B cell (primary cell): ENCODE measurements around the gene SLC23A2. TPM values are rescaled to one million over a fixed set of nuclear protein-coding genes. Genes with fewer than 3 reads are reported as not detected.

Source experiments
- ATAC-seq: fragments of 200-7000 bp; cut with Tn5 transposase; one replicate; pipeline ENCODE4 v1.10.0; 2021; ENCODE audit warnings: low read depth, mild to moderate bottlenecking, moderate number of reproducible peaks, moderate library complexity
- CTCF ChIA-PET: fragments of 350-600 bp; sonication (Branson Sonifier 250); formaldehyde crosslinking; loops from one replicate; lab custom pipeline; 2021; ENCODE audit warnings: antibody characterized with exemption, inconsistent platforms; lab: Charles Lee
- POLR2A ChIA-PET: fragments of 350-600 bp; sonication (Branson Sonifier 250); formaldehyde crosslinking; loops from one replicate; lab custom pipeline; 2021; ENCODE audit warnings: antibody characterized with exemption; lab: Charles Lee
- DNase-seq: peaks from one replicate; pipeline ENCODE4 v3.0.0; 2013
- H2AFZ ChIP-seq: 2 replicates; pipeline ENCODE4 v1.6.1; 2012; ENCODE audit warnings: mild to moderate bottlenecking, low read depth, low read length; ENCODE audit not compliant: insufficient read depth, poor library complexity, severe bottlenecking
- H3K27ac ChIP-seq, 2 donors: 1 replicate in 1 of 2; 2 replicates in 1 of 2; pipeline ENCODE4 v1.5.1; 2012 to 2013; ENCODE audit warnings: low read length in 2 of 2, mild to moderate bottlenecking in 2 of 2, moderate library complexity in 1 of 2
- H3K27me3 ChIP-seq, 4 experiments: fragments of 200-600 bp in 1 of 4; sonication (generic) in 1 of 4; replicated peaks in 1 of 4; 1 replicate in 2 of 4; 2 replicates in 2 of 4; pipeline versions ENCODE4 v1.6.1 to v1.7.0; 2013 to 2016; ENCODE audit warnings: low read length in 3 of 4, mild to moderate bottlenecking in 2 of 4, mixed read lengths in 1 of 4, moderate library complexity in 1 of 4; ENCODE audit not compliant: insufficient read depth in 4 of 4, control insufficient read depth in 3 of 4; ENCODE audit errors: control extremely low read depth in 1 of 4
- H3K36me3 ChIP-seq, 2 experiments: replicated peaks in 1 of 2; 1 replicate in 1 of 2; 2 replicates in 1 of 2; pipeline versions ENCODE4 v1.6.1 to v1.7.1; 2013; ENCODE audit warnings: low read length in 1 of 2; ENCODE audit not compliant: insufficient read depth in 2 of 2, control insufficient read depth in 1 of 2; ENCODE audit errors: control extremely low read depth in 1 of 2, extremely low read depth in 1 of 2
- H3K4me1 ChIP-seq, 2 donors: fragments of 200-600 bp in 1 of 2; sonication (generic) in 1 of 2; 1 replicate in 1 of 2; 2 replicates in 1 of 2; pipeline versions ENCODE4 v1.5.1 to v1.6.1; 2013 to 2017; ENCODE audit warnings: low read length in 2 of 2; ENCODE audit not compliant: control insufficient read depth in 2 of 2, insufficient read depth in 2 of 2
- H3K4me2 ChIP-seq: replicated peaks from 2 replicates; pipeline ENCODE3; 2012; ENCODE audit warnings: mild to moderate bottlenecking, low read depth, low read length; ENCODE audit not compliant: poor library complexity, severe bottlenecking
- H3K4me3 ChIP-seq, 5 experiments: fragments of 200-600 bp in 1 of 5; sonication (generic) in 1 of 5; 1 replicate in 3 of 5; 2 replicates in 2 of 5; pipeline versions ENCODE4 v1.5.1 to v1.7.0; 2011 to 2016; ENCODE audit warnings: low read length in 4 of 5, mild to moderate bottlenecking in 4 of 5, low read depth in 2 of 5, control low read depth in 1 of 5, moderate library complexity in 1 of 5; ENCODE audit not compliant: insufficient read depth in 1 of 5; ENCODE audit errors: control extremely low read depth in 1 of 5, extremely low read depth in 1 of 5
- H3K79me2 ChIP-seq: fragments of 200-600 bp; sonication (generic); one replicate; pipeline ENCODE4 v1.6.0; 2016; ENCODE audit warnings: low read length; ENCODE audit not compliant: control insufficient read depth, insufficient read depth
- H3K9ac ChIP-seq: fragments of 200-600 bp; sonication (generic); 2 replicates; pipeline ENCODE4 v1.6.1; 2017; ENCODE audit warnings: mild to moderate bottlenecking, low read length, moderate library complexity
- H3K9me3 ChIP-seq, 3 donors: one replicate each; pipeline versions ENCODE4 v1.6.1 to v1.7.1; 2013; ENCODE audit warnings: low read length in 2 of 3; ENCODE audit not compliant: control insufficient read depth in 2 of 3, insufficient read depth in 1 of 3; ENCODE audit errors: control extremely low read depth in 1 of 3
- H4K20me1 ChIP-seq: 2 replicates; pipeline ENCODE4 v1.6.0; 2012; ENCODE audit warnings: mild to moderate bottlenecking, low read length; ENCODE audit not compliant: insufficient read depth, control insufficient read depth, poor library complexity, severe bottlenecking
- H3K27ac Mint-ChIP-seq: one replicate; pipeline ENCODE4 v1.8.0; 2021; ENCODE audit warnings: mixed read lengths
- H3K27me3 Mint-ChIP-seq: one replicate; pipeline ENCODE4 v1.8.0; 2021; ENCODE audit warnings: mixed read lengths
- H3K4me1 Mint-ChIP-seq: one replicate; pipeline ENCODE4 v1.8.0; 2021; ENCODE audit warnings: mixed read lengths
- H3K4me3 Mint-ChIP-seq: one replicate; pipeline ENCODE4 v1.8.0; 2021; ENCODE audit warnings: mixed read lengths
- H3K9me3 Mint-ChIP-seq: one replicate; pipeline ENCODE4 v1.8.0; 2022; ENCODE audit warnings: mixed read lengths; ENCODE audit not compliant: insufficient read depth
- CTCF ChIP-seq: fragments of 200-600 bp; IDR thresholded peaks from one replicate; pipeline ENCODE4 v1.8.0; 2022; ENCODE audit warnings: antibody characterized with exemption, mild to moderate bottlenecking
- EZH2 ChIP-seq: IDR thresholded peaks from 2 replicates; pipeline ENCODE4 v1.6.1; 2012; ENCODE audit warnings: borderline replicate concordance, low read depth, mild to moderate bottlenecking, moderate library complexity, low read length; ENCODE audit not compliant: insufficient read depth, poor library complexity, severe bottlenecking
- WGBS: methylation state at CpG from one replicate; pipeline ENCODE4 v1.1.5; 2013; ENCODE audit warnings: missing lambda C conversion rate; ENCODE audit not compliant: insufficient coverage; 5-methylcytosine and 5-hydroxymethylcytosine counted together
- intact Hi-C: fragments of 100-400 bp; cut with micrococcal nuclease; formaldehyde crosslinking; loops from one replicate; pipeline ENCODE4 v1.10.0; 2022
- polyA plus RNA-seq: library from polyadenylated mRNA; depleted of rRNA; stranded (reverse); fragments of >200 nt; gene quantifications from 2 replicates; pipeline ENCODE4 v1.2.3, GENCODE V29; 2012
- total RNA-seq, 2 donors: library from RNA; stranded (reverse); fragments of 120-200 nt in 1 of 2; gene quantifications; 1 replicate in 1 of 2; 2 replicates in 1 of 2; pipeline versions ENCODE4 v1.2.3 to v1.2.4, GENCODE V29; 2013 to 2022

SLC23A2 gene
- total and polyA plus RNA-seq, 2 donors (not counting 1 experiment from before 2014, with no cell fraction given): 23.6 to 70.7 TPM

GRCh38 chr20:4947817-4948559 is 53.3 kb downstream of the SLC23A2 start:
- no peak for TF ChIP-seq CTCF
- no peak for TF ChIP-seq EZH2
- Histone ChIP-seq H3K27ac (no peak overlapping the region), H3K36me3 (peaks cover 3 to 6% of the 10 kb centered on the region in 2 experiments), H3K4me1 (peaks cover 33 to 40% of the 10 kb centered on the region in 2 donors), H3K9me3 (peaks cover 0 to 3% (median 0%) of the 10 kb centered on the region in 3 donors), H3K4me2 (peak overlapping the region; percentile 46), H3K27me3 (no peaks in the 10 kb centered on the region), H3K79me2 (peaks cover 56% of the 10 kb centered on the region), H3K9ac (no peak overlapping the region), H3K4me3 (no peak overlapping the region), H2AFZ (no peak overlapping the region), H4K20me1 (peaks cover 16% of the 10 kb centered on the region)
- Mint-ChIP-seq H3K9me3 (no peaks in the 10 kb centered on the region), H3K27ac (peak overlapping the region; percentile 2), H3K27me3 (no peaks in the 10 kb centered on the region), H3K4me3 (peak overlapping the region; percentile 63), H3K4me1 (peaks cover 54% of the 10 kb centered on the region)
- intact Hi-C loops: no loop called here
- DNase-seq (no peak), ATAC-seq (no peak)
- CTCF ChIA-PET: interaction anchor here (0.6 to 3.6 kb wide), 12 partner anchors 8 to 207 kb away, joined by 3 to 14 read pairs (median 4); no protein-coding TSS in a partner anchor
- POLR2A ChIA-PET: interaction anchor here (1.3 kb wide), 1 partner anchor 25 kb away, joined by 4 read pairs; no protein-coding TSS in a partner anchor
- WGBS: 94% methylated on average over 3 of the region's 3 CpGs

GRCh38 chr20:4946986-4947385 is 54.3 kb downstream of the SLC23A2 start:
- WGBS: 27% methylated on average over 5 of the region's 6 CpGs
- ATAC-seq (peak; percentile 57), DNase-seq (peak; percentile 58)
- peaks cover 19% of the 10 kb centered on the region for H4K20me1 ChIP-seq
- ChIA-PET CTCF (interaction anchor here (1.0 to 2.2 kb wide), 7 partner anchors 9 to 160 kb away, joined by 3 to 7 read pairs (median 4); no protein-coding TSS in a partner anchor), POLR2A (interaction anchor here (0.6 to 1.3 kb wide), 2 partner anchors 26 to 657 kb away, joined by 4 to 5 read pairs; no protein-coding TSS in a partner anchor)
- peaks cover 3 to 4% of the 10 kb centered on the region in 2 experiments for H3K36me3 ChIP-seq
- peaks cover 53% of the 10 kb centered on the region for H3K79me2 ChIP-seq
- Mint-ChIP-seq H3K9me3 (no peaks in the 10 kb centered on the region), H3K4me1 (peaks cover 64% of the 10 kb centered on the region), H3K27me3 (no peaks in the 10 kb centered on the region), H3K4me3 (peak overlapping the region; percentile 63), H3K27ac (peak overlapping the region; percentile 21)
- no peak overlapping the region for H3K4me3 ChIP-seq
- no peak overlapping the region for H3K27ac ChIP-seq
- peaks cover 42 to 49% of the 10 kb centered on the region in 2 donors for H3K4me1 ChIP-seq
- TF ChIP-seq CTCF (no peak), EZH2 (no peak)
- intact Hi-C loops: no loop called here
- no peak overlapping the region for H3K9ac ChIP-seq
- peak overlapping the region; percentile 46 for H3K4me2 ChIP-seq
- H3K27me3 ChIP-seq: no peaks in the 10 kb centered on the region
- peaks cover 0 to 3% (median 0%) of the 10 kb centered on the region in 3 donors for H3K9me3 ChIP-seq
- H2AFZ ChIP-seq: no peak overlapping the region
